ENCODE measurements around the gene UBE2J2.

- TF ChIP-seq, protein P1, sequence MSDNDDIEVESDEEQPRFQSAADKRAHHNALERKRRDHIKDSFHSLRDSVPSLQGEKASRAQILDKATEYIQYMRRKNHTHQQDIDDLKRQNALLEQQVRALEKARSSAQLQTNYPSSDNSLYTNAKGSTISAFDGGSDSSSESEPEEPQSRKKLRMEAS (IDR thresholded peaks at IDR 0.05): no peak
- TF ChIP-seq CTCF (IDR thresholded peaks at IDR 0.05; ENCODE audit: low read depth, low read length, missing input control): no peak
- TF ChIP-seq, protein P2, sequence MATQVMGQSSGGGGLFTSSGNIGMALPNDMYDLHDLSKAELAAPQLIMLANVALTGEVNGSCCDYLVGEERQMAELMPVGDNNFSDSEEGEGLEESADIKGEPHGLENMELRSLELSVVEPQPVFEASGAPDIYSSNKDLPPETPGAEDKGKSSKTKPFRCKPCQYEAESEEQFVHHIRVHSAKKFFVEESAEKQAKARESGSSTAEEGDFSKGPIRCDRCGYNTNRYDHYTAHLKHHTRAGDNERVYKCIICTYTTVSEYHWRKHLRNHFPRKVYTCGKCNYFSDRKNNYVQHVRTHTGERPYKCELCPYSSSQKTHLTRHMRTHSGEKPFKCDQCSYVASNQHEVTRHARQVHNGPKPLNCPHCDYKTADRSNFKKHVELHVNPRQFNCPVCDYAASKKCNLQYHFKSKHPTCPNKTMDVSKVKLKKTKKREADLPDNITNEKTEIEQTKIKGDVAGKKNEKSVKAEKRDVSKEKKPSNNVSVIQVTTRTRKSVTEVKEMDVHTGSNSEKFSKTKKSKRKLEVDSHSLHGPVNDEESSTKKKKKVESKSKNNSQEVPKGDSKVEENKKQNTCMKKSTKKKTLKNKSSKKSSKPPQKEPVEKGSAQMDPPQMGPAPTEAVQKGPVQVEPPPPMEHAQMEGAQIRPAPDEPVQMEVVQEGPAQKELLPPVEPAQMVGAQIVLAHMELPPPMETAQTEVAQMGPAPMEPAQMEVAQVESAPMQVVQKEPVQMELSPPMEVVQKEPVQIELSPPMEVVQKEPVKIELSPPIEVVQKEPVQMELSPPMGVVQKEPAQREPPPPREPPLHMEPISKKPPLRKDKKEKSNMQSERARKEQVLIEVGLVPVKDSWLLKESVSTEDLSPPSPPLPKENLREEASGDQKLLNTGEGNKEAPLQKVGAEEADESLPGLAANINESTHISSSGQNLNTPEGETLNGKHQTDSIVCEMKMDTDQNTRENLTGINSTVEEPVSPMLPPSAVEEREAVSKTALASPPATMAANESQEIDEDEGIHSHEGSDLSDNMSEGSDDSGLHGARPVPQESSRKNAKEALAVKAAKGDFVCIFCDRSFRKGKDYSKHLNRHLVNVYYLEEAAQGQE (IDR thresholded peaks at IDR 0.05): no peak
- no peak for TF ChIP-seq YY1 (IDR thresholded peaks at IDR 0.05)
- TF ChIP-seq GABPA (IDR thresholded peaks at IDR 0.05 in 1 of 2, conservative IDR thresholded peaks at IDR 0.05 in 1 of 2): no peak
- TF ChIP-seq TAF1 (conservative IDR thresholded peaks at IDR 0.05): no peak
- no peak for TF ChIP-seq FOXA1 (IDR thresholded peaks at IDR 0.05)
- no peak for TF ChIP-seq JUND (IDR thresholded peaks at IDR 0.05)
Observed at GRCh38 chr1:1222575-1223225, 51.0 kb downstream of the UBE2J2 start.
